Endodermal cell (in vitro differentiated cells): ENCODE measurements around the gene ABCC5. TPM values are rescaled to one million over a fixed set of nuclear protein-coding genes. Genes with fewer than 3 reads are reported as not detected.

Experiments used
- DNase-seq: peaks from one replicate; pipeline ENCODE4 v3.0.0-alpha.2; 2017
- H3K27ac ChIP-seq: 2 replicates; pipeline ENCODE4 v1.5.1; 2013; ENCODE audit warnings: mild to moderate bottlenecking, low read depth, low read length, moderate library complexity
- H3K27me3 ChIP-seq: 2 replicates; pipeline ENCODE4 v1.6.1; 2013; ENCODE audit warnings: mild to moderate bottlenecking, low read length, moderate library complexity; ENCODE audit not compliant: insufficient read depth, control insufficient read depth, poor library complexity, severe bottlenecking
- H3K36me3 ChIP-seq: 2 replicates; pipeline ENCODE4 v1.7.0; 2013; ENCODE audit warnings: mild to moderate bottlenecking, low read length, moderate library complexity; ENCODE audit not compliant: control insufficient read depth, insufficient read depth
- H3K4me1 ChIP-seq: one replicate; pipeline ENCODE4 v1.7.0; 2013; ENCODE audit warnings: low read length; ENCODE audit not compliant: control insufficient read depth, insufficient read depth
- H3K4me3 ChIP-seq: 2 replicates; pipeline ENCODE4 v1.5.1; 2013; ENCODE audit warnings: mild to moderate bottlenecking, low read length, moderate library complexity
- H3K9ac ChIP-seq: 2 replicates; pipeline ENCODE4 v1.6.1; 2013; ENCODE audit warnings: mild to moderate bottlenecking, low read length, moderate library complexity; ENCODE audit not compliant: poor library complexity, severe bottlenecking; ENCODE audit errors: extremely low read depth
- H3K9me3 ChIP-seq: 2 replicates; pipeline ENCODE4 v1.6.1; 2013; ENCODE audit warnings: mild to moderate bottlenecking, low read length, moderate library complexity; ENCODE audit not compliant: control insufficient read depth
- H3K27ac Mint-ChIP-seq: 2 replicates; pipeline ENCODE4 v1.8.0; 2020; ENCODE audit warnings: mixed read lengths
- H3K27me3 Mint-ChIP-seq: 2 replicates; pipeline ENCODE4 v1.8.0; 2021; ENCODE audit warnings: mild to moderate bottlenecking, mixed read lengths; ENCODE audit not compliant: insufficient read depth
- H3K36me3 Mint-ChIP-seq: 2 replicates; pipeline ENCODE4 v1.8.0; 2020; ENCODE audit warnings: low read depth, mixed read lengths
- H3K4me1 Mint-ChIP-seq: 2 replicates; pipeline ENCODE4 v1.8.0; 2020; ENCODE audit warnings: mixed read lengths
- H3K4me3 Mint-ChIP-seq: 2 replicates; pipeline ENCODE4 v1.8.0; 2020; ENCODE audit warnings: mild to moderate bottlenecking, moderate library complexity, mixed read lengths
- H3K9me3 Mint-ChIP-seq: 2 replicates; pipeline ENCODE4 v1.8.0; 2020; ENCODE audit warnings: mild to moderate bottlenecking, mixed read lengths
- CTCF ChIP-seq: fragments of 200-600 bp; sonication (generic); conservative IDR thresholded peaks from 2 replicates; pipeline ENCODE4 v1.5.0; 2021; ENCODE audit warnings: antibody characterized with exemption, mild to moderate bottlenecking
- WGBS, 2 experiments: methylation state at CpG; one replicate each; pipeline versions ENCODE4 v1.1.5 to v1.1.7; 2013; ENCODE audit warnings: missing lambda C conversion rate in 2 of 2, mixed read lengths in 1 of 2; ENCODE audit not compliant: insufficient coverage in 1 of 2, insufficient read length in 1 of 2; 5-methylcytosine and 5-hydroxymethylcytosine counted together
- total RNA-seq, 2 donors: library from RNA; stranded (reverse); fragmentation: NEBNext Ultra II Directional in 1 of 2; extraction: Animal tissue kit (Norgen Biotek cat#: 25700) in 1 of 2; gene quantifications; 2 replicates in 1 of 2; 3 replicates in 1 of 2; pipeline ENCODE4 v1.2.1, GENCODE V29; 2021

Gene ABCC5
- total RNA-seq, 2 donors from 2014 or later = 32.8 to 35.7 TPM

GRCh38 chr3:183924956-183925355 is 92.7 kb downstream of the ABCC5 start:
- no peaks in the 10 kb centered on the region for H3K27me3 ChIP-seq
- H3K27me3 Mint-ChIP-seq = no peaks in the 10 kb centered on the region
- H3K4me1 Mint-ChIP-seq = no peaks in the 10 kb centered on the region
- TF ChIP-seq CTCF = no peak
- WGBS, 2 experiments = 95 to 100% methylated on average over 7 of the region's 7 CpGs
- H3K9me3 Mint-ChIP-seq = no peaks in the 10 kb centered on the region
- no peaks in the 10 kb centered on the region for H3K9me3 ChIP-seq
- H3K36me3 ChIP-seq = peaks cover 19% of the 10 kb centered on the region
- no peak overlapping the region for H3K27ac Mint-ChIP-seq
- H3K4me1 ChIP-seq = no peaks in the 10 kb centered on the region
- no peak overlapping the region for H3K4me3 Mint-ChIP-seq
- no peak overlapping the region for H3K27ac ChIP-seq
- H3K4me3 ChIP-seq = no peak overlapping the region
- peaks cover 46% of the 10 kb centered on the region for H3K36me3 Mint-ChIP-seq
- no peak for DNase-seq
- H3K9ac ChIP-seq = no peak overlapping the region

DNA sequence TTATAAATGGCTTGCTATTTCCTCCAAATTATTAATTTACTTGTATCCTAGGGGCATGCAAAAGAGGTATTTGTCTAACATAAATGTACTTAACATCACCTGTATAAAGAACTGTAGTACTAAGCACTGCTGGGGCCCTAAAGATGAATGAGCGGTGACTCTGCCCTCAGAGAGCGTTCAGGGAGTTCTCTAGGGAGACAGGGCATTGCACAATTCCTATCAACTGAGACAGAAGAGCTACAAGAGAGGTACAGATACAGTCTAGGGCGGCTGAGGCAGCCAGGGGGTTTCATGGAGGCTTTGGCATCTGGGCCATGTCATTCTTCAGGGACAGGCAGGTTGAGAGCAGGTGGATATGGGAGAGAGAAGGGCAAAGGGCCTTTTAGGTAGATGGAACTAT is 93.1 kb downstream of the ABCC5 start:
- 92 to 100% methylated on average over 2 to 3 of the region's 3 CpGs for WGBS, 2 experiments
- Mint-ChIP-seq H3K36me3 (peaks cover 50% of the 10 kb centered on the region), H3K9me3 (no peaks in the 10 kb centered on the region)

GRCh38 chr3:183922421-183922820 is 95.3 kb downstream of the ABCC5 start:
- Histone ChIP-seq H3K9me3 (no peaks in the 10 kb centered on the region), H3K27me3 (peaks cover 16% of the 10 kb centered on the region), H3K4me1 (no peaks in the 10 kb centered on the region), H3K36me3 (peaks cover 19% of the 10 kb centered on the region), H3K4me3 (no peak overlapping the region), H3K27ac (no peak overlapping the region), H3K9ac (no peak overlapping the region)
- TF ChIP-seq CTCF = no peak
- no peak for DNase-seq
- Mint-ChIP-seq H3K36me3 (peaks cover 46% of the 10 kb centered on the region), H3K27me3 (peaks cover 19% of the 10 kb centered on the region), H3K27ac (no peak overlapping the region), H3K4me3 (no peak overlapping the region), H3K9me3 (no peaks in the 10 kb centered on the region), H3K4me1 (no peaks in the 10 kb centered on the region)
- 93 to 100% methylated on average over 4 of the region's 4 CpGs for WGBS, 2 experiments

More for the DNA sequence above, 93.1 kb downstream of the ABCC5 start:
- Mint-ChIP-seq H3K27ac (no peak overlapping the region), H3K4me1 (no peaks in the 10 kb centered on the region), H3K27me3 (peaks cover under 1% of the 10 kb centered on the region), H3K4me3 (no peak overlapping the region)
- Histone ChIP-seq H3K4me3 (no peak overlapping the region), H3K9ac (no peak overlapping the region), H3K36me3 (peaks cover 19% of the 10 kb centered on the region), H3K27me3 (no peaks in the 10 kb centered on the region), H3K4me1 (no peaks in the 10 kb centered on the region), H3K27ac (no peak overlapping the region), H3K9me3 (no peaks in the 10 kb centered on the region)
- no peak for TF ChIP-seq CTCF
- DNase-seq = no peak
